ENCODE measurements around the gene PHF23.

PHF23 gene

DNA sequence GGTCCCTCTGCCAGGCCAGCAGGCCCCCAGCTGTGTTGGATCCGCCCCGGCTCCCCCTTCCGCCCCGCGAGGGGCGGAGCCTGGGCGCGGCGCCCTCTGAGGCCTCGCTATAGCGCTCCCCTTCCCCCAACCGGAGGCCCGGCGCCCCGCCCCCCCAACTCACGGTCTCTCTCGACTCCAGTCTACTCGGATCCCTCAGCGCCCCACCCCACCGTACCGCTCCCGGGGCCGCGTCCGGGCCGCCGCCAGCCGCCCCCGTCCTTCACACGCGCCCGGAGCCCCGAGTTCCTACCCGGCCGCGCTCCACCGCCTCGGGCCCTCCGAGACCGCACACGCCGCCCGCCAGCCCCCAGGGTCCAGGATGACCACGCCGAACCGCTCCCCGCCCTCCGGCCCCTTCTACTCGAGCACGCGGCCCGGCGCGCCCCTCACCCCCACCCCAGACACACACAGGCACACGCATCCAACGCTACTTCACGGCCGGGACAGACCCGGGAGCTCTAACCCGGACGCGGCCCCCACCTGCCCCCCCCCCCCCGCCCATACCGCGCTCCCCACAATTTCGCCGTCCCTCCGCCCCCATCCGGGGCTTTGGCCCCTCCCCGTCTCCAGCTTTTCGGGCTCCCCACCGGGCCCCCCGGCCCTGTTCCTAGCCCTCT, 1.4 kb downstream of the PHF23 start:
- Histone ChIP-seq H3K27ac (peak overlapping the region; percentile 95), H3K27me3 (ENCODE audit: insufficient read depth, low read depth, severe bottlenecking) (no peaks in the 10 kb centered on the region), H3K4me3 (ENCODE audit: low read depth, low read length) (peak overlapping the region; percentile 96), H3K36me3 (peaks cover 57% of the 10 kb centered on the region), H3K9me3 (ENCODE audit: severe bottlenecking) (no peaks in the 10 kb centered on the region)
- DNase-seq = peak; percentile 89
- TF ChIP-seq, protein P1, sequence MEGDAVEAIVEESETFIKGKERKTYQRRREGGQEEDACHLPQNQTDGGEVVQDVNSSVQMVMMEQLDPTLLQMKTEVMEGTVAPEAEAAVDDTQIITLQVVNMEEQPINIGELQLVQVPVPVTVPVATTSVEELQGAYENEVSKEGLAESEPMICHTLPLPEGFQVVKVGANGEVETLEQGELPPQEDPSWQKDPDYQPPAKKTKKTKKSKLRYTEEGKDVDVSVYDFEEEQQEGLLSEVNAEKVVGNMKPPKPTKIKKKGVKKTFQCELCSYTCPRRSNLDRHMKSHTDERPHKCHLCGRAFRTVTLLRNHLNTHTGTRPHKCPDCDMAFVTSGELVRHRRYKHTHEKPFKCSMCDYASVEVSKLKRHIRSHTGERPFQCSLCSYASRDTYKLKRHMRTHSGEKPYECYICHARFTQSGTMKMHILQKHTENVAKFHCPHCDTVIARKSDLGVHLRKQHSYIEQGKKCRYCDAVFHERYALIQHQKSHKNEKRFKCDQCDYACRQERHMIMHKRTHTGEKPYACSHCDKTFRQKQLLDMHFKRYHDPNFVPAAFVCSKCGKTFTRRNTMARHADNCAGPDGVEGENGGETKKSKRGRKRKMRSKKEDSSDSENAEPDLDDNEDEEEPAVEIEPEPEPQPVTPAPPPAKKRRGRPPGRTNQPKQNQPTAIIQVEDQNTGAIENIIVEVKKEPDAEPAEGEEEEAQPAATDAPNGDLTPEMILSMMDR (IDR thresholded peaks at IDR 0.05; ENCODE audit: low read depth, low read length) = no peak

DNA sequence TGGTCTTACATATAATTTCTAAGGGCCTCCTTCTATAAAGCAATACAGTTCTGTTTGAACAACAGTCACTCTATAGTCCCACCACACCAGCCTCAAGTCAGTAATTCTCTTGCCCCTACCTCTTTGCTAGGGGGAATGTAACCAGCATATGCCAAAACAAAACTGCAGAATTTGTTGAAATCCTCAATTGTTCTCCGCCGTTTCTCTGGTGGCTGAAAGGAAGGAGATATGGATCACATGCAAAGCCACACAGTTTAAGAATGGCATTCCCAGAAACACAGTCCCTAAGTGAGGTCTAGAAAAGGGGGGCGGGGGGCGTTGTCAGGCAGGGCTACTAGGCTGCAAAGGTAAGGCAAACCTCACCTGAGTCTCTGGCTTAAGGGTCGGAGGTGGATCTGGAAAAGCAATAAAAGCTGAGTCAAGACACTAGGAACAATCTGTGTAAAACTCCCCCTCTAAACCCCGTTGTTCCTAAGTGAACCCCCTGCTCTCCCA, 1.9 kb downstream of the PHF23 start:
- peak overlapping the region; percentile 96 for H3K4me3 ChIP-seq (ENCODE audit: low read depth, low read length)
- no peak for DNase-seq
- H3K36me3 ChIP-seq = peaks cover 61% of the 10 kb centered on the region
- no peaks in the 10 kb centered on the region for H3K9me3 ChIP-seq (ENCODE audit: severe bottlenecking)
- H3K27me3 ChIP-seq (ENCODE audit: insufficient read depth, low read depth, severe bottlenecking) = no peaks in the 10 kb centered on the region
- TF ChIP-seq, protein P1 (IDR thresholded peaks at IDR 0.05; ENCODE audit: low read depth, low read length) = no peak
- peak overlapping the region; percentile 95 for H3K27ac ChIP-seq

DNA sequence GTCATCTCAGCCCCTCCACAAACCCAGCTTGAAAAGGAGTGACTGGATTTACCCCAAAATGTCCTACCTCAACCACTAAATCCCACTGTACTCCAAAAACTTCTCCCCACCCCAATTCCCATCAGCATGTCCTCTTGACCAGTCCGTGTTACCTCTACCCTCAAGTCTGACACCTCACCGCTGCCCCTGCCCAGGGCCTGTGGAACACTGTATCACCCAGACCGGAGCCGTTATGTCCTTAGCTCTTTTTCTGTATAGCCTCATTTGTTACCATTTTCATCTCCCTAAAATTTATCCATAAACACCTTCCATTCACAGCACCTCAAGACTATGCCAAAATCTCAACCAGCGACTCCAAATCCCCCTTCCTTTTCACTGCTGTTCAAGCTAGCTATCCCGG, 2.4 kb downstream of the PHF23 start:
- DNase-seq = no peak
- Histone ChIP-seq H3K4me3 (ENCODE audit: low read depth, low read length) (no peak overlapping the region), H3K9me3 (ENCODE audit: severe bottlenecking) (no peaks in the 10 kb centered on the region), H3K27ac (peak overlapping the region; percentile 95; the same call in 1 of the 2 replicates), H3K36me3 (peaks cover 61% of the 10 kb centered on the region), H3K27me3 (ENCODE audit: insufficient read depth, low read depth, severe bottlenecking) (no peaks in the 10 kb centered on the region)
- TF ChIP-seq, protein P1 (IDR thresholded peaks at IDR 0.05; ENCODE audit: low read depth, low read length) = no peak

DNA sequence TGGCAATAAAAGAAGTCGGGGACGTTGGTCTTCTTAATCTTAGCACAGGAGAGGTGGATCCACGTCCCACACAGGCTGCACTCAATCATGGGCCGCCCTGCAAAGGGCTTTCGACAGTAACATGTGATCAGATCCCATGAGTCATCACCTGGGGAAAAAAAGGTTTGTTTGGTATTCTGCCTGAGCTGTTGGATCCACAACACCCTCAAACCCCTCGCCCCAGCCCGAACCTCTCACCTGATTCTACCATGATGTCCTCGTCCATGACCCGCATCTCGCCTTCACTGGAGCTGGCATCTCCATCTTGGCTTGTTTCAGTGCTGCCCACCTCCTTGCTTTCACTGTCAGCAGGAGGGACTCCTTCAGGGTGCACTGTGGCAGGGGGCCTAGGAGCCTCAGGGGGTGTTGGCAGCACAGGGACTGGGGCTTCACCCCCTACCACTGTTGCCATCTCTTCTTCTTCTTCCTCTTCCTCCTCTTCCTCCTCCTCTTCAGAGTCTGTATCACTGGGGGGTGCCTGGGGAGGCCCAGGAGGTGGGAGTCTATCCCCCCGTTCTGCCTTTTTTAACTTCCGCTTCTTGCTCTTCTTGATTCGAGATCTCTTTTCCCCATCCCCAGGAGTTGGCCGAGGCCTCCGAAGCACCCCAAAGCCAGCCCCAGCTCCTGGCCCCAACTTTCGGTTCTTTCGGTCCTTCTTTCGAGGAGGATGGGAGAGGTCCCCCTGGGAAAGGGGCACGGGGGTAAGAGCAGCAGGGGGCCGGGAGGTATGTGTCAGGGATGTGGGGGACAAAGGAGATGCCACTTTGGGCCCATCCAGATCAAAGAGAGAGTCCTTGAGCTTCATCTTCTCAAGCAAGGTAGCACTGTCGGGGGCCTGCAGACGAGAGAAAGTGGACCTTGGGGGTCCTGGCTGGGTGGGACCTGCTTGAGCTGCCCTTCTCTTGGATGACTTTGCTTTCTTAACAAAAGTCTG, 3.3 kb downstream of the PHF23 start:
- no peaks in the 10 kb centered on the region for H3K27me3 ChIP-seq (ENCODE audit: insufficient read depth, low read depth, severe bottlenecking)
- H3K9me3 ChIP-seq (ENCODE audit: severe bottlenecking) = no peaks in the 10 kb centered on the region
- peaks cover 59% of the 10 kb centered on the region for H3K36me3 ChIP-seq
- no peak overlapping the region for H3K4me3 ChIP-seq (ENCODE audit: low read depth, low read length)
- H3K27ac ChIP-seq = no peak overlapping the region
- DNase-seq = no peak
- TF ChIP-seq, protein P1 (IDR thresholded peaks at IDR 0.05; ENCODE audit: low read depth, low read length) = no peak

DNA sequence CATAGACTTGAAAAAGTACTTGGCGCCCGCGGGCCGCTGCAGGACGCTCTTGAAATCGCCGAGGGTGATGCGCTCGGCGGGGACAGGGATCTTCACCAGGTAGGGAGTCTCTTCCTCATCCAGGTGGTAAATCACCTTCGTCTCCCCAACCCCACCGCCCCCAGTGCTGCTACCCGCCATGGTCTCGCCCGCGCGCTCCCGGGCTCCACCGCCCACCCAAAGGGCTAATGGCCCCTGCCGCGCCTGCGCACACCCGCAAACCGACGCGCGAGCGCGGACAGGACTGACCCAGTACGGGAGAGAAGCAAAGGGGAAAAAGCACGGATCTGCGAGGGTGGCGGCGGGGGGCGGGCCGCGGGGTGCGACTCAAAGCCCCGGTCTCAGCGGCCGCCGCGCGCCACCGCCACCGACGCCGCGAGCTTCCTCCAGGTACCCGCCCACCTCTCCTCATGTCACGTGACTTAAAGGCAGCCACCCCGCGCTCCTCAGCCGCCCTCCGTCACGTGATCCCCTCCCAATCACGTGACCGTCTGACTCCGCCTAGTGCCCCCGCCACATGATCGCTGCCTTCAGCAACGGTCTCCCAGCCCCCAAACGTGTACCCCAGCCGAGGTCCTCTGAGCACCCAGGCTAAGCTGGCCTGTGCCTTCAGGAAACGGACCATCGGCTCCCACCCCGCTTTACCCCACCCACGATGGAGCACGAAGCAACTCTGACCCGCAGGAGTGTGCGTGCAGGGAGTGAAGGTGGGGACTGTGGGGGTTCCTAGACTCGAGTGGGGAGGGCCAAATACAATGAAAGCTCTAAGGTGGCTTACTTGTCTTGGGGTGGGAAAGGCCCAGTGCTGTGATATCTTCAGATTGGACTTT, 4.9 kb downstream of the PHF23 start, which contains the start of gene DVL2:
Gene DVL2 (minus strand): TSS at position 435 of the 869 bp plus-strand sequence. CDS start 255 bp downstream, at position 180.
- Histone ChIP-seq H3K36me3 (peaks cover 63% of the 10 kb centered on the region), H3K27me3 (ENCODE audit: insufficient read depth, low read depth, severe bottlenecking) (no peaks in the 10 kb centered on the region), H3K4me3 (ENCODE audit: low read depth, low read length) (peak within 1 kb of the TSS; percentile 92), H3K27ac (peak within 1 kb of the TSS; percentile 96), H3K9me3 (ENCODE audit: severe bottlenecking) (no peaks in the 10 kb centered on the region)
- TF ChIP-seq, protein P1 (IDR thresholded peaks at IDR 0.05; ENCODE audit: low read depth, low read length) = no peak
- peak; percentile 97 for DNase-seq

Data from WERI-Rb-1 (cell line).